Stimulated activated CD4-positive, alpha-beta T cell treated with anti-CD3 and anti-CD28 coated beads, Interleukin-2, amount 100 ng/mL, for 24 hours (primary cell): ENCODE data around the gene KCNA10.

Source experiments
- DNase-seq, 2 donors: peaks; one replicate each; pipeline ENCODE4 v3.0.0-alpha.2; 2020

KCNA10 gene

DNA sequence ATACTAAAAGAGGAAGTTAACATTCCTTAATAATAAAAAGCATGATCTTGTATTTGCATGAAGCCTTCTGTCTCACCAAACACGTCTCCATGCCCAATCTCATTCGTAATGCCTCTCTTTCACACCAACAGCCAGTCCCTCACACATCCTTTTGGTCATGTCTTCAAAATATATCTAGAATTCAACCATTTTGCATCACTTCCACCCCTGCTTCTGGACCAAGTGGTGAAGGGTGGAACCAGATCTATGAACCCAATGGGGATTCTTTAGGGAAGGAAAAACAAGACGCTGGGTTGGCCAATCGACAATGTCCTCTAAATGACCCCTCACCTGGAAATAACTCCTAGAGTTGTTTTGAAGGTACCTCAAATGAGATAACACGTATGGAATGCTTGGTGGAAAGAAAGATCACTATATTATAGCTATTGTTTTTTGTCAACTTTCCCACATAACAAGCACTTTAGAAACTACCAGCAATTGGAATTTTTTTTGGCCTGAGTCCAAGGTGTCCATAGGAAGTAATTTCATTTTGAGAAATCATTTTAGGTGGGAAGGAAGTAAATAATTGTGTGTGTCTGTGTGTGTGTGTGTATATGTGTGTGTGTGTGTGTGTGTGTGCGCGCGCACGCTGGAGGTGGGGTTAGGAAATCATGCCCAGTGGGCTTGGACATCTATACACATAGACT lies at the start of gene KCNA10:
TSS of gene KCNA10 (minus strand) at position 51 of the 686 bp plus-strand sequence. CDS start 388 bp downstream, outside the sequence.
- no peak for DNase-seq

DNA sequence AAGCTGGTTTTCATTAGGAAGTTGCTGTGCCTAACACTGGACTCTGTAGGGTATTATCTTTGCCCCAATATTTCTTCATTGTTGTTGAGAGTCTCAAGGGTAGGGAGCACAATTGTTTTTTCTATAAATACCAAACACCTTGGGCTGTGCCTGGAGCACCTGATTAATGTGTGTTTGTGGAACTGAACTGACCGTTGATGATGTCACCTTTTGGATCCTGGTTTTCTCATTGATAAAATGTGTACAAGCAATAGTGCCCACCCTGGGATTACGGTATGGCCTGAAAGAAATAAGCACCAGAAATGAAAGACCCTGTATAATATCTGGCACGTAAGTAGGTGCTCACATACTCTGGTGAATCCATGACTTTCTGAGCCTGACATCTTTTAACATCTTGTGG lies 47.9 kb upstream of the KCNA10 start:
- no peak for DNase-seq

DNA sequence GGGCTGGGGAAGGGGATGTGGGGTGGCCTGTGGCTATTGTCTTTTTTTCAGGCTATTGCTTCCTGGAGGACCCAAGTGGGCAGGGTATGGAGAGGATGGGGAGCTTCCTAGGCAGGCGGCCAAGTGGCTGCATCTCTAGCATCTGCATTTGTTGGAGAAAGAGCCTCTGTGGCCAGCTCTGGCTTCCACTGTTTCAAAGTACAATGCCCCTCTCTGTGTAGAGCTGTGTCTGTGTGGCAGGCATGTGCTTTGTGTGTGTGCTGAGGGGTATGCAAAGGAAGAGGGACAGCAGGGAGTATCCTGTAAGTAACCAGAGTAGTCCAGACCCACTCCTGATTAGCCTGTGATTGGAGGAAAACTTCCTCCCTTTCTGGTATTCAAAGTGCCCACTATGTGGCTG lies 46.6 kb upstream of the KCNA10 start:
- DNase-seq, result no peak

DNA sequence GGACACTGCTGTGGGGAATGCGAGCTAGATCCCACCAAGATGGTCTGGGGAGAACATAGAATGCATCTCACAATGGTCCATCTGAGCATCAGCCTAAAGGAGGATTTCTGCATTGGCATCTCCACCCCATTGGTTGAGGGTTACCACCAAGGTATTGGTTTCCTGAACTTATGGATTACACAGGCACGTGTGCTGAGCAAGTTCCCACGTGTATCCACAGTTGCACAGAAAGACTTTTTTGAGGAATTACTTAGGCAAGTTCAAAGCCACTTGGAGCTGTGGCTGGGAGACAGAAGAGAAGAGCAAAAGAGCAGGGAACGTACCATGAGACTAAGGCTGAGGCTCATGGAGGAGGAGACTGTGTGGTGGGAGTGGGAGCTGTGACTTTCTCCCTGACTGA lies 44.1 kb upstream of the KCNA10 start:
- DNase-seq, result no peak

DNA sequence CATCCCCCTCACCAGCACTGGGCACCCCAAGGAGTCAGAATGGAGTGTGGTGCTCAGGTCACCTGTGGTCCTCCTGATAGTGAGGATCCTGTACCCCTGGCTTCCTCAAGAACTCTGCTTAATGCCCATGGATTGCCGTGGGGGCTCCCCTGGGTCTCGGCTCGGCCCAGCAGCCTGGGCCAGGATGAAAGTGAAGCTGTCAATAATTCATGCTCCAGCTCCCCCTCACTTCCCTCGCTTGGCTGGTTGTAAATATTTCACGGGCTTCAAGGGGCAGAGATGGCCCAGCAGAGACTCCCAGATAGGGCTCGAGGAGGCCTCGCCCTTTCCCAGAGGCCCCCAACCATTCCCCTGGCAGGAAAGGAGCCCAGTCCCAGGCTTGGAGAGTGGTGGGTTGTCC lies 42.6 kb upstream of the KCNA10 start:
- no peak for DNase-seq

DNA sequence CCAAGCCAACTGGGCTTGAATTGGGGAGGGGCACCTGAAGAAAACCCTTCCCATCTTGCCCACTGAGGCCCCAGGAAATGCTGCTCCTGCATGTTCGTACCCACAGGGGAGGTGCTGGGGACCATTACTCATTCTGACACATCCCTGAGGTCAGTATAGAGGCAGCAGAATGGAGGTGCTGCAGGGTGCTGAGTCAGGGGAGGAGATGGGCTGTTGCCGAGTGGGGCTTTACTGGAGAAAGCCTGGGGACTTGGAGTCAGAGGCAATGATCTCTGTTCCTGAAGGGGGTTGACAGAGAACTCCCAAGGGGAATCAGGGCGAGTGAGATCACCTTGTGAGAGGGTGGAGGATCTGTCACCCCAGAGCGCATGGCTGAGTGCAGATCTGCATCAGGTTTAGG lies 40.2 kb upstream of the KCNA10 start:
- no peak for DNase-seq

DNA sequence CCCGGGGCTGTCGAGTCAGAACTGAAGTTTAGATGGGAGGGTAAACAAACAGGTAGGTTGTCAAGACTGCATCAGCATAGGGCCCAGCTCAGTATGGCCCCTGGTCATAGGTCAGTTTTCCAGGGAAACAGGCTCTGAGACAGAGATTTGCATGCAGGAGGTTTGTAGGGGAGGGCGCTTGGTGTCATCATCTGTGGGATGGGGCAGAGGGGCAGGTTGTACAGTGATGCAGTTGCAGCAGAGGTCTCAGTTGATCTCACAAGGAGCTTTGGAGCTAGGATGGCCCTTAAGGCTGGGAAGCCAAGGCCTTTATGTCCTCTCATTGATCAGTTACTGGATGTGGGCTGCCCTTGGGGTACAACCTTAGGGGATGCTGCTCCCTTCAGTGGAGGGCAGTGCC lies 38.5 kb upstream of the KCNA10 start:
- no peak for DNase-seq

DNA sequence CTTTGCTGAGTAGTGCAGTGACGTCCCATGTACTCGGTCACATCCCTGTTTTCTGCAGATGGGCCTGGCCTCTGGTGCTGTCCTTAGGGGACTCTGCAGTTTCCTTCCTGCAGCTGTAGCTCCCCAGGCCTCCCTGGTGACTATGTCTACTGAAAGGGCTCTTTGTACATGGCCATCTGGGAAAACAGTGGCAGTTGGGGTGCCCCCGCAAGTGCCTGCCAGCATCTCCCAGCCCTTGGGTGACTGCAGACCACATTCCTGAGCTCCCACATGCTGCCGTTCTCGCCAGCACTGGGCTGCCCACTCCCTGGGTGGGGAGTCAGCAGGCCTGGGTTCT lies 37.5 kb upstream of the KCNA10 start:
- DNase-seq, result no peak

DNA sequence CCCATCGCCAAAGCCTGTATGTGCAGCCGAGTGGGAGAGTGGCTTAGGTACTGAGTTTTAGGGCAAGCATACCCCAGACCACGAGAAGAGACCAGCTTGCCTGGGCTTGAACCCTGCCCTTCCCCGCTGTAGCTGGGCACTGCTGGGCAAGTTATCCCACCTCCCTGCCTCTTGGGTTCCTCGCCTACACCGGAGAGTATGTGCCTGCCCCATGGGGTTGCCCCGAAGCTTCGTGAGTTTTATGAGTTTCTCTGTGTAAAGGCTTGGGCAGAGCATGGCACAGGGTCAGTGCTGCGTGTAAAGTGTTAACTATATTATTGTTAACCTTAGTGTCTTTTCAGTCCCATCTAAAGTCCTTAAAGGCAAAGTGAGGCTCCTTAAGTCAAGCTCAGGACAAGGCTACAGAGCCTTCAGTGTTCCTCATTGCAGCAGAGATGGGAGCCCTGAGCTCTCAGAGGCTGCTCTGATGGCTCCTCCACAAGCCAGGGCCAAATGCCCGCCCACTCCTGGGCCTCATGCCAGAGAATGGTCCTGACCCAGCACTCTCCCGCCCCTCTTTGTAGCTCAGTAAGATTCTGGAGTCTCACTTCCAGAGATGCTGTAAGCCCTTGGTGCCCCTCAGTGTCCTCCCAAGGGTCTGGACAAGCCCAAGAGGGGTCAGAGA lies 37.0 kb upstream of the KCNA10 start:
- DNase-seq, result no peak

DNA sequence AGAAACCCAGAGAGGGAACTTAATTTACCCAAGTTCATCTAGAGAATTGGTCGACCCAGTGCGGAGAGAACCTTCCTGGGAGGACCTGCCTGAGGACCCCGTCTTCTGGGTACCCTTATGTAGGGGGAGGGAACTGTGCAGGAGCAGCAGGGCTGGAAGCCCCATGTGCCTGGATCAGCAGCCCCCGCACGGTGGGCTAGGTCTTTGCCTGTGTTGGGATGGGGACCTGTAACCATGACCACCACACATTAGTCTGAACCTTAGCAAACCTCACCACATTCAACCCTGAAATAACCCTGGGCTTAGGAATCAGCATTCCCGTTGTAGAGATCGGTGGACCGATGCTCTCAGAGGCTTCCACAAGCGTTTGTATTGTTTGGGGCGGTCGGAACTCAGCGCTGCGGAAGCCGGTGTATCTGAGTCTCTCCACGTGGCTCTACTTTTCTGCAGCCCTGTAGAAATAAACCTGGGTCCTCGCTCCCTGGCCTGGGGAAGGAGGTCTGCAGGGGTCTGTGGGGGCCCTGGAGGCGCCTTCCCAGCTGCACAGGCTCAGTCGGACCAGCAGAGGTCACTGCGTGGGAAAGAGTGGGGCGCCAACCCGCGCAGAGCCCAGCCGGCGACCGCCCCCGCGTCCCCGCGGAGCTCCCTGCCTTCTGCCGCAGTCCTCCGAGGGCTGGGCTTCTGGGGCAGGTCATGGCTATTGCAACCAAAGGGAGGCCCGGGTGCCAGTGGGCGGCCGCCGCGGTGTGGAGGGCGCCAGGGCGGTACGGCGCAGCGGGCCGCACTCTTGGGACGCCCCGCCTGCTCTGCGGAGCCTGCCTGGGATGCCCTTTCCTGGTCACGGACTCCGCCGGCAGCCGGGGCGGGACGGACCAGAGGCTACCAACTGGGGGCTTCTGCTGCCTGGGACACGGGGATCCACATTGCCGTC lies 36.2 kb upstream of the KCNA10 start:
- peak; percentile 61 to 72 for DNase-seq

DNA sequence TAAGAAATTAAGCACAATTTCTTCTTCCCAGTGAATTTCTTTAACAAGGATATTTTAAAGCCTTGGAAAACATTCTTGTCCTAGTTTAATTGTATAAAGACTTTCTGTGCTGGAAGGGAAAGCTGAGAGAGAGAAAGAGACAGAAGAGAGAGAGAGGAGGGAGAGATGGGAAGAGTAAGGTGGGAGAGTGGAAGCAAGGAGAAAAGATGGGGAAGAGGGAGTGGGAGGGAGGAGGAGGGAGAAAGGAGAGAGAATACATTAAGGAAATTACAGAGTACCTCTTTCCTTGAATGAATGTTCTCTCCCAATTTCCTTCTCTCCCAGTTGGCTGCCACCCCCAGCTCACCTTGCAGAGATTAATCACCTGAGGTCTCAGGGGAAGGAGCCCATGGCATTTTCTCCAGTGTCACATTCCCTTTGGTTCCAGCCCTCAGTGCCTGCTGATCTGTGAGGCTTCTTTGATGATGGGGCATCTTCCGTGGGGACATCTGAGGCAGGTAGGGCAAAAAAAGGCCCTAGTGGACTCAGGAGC lies 32.4 kb upstream of the KCNA10 start:
- DNase-seq, result no peak

DNA sequence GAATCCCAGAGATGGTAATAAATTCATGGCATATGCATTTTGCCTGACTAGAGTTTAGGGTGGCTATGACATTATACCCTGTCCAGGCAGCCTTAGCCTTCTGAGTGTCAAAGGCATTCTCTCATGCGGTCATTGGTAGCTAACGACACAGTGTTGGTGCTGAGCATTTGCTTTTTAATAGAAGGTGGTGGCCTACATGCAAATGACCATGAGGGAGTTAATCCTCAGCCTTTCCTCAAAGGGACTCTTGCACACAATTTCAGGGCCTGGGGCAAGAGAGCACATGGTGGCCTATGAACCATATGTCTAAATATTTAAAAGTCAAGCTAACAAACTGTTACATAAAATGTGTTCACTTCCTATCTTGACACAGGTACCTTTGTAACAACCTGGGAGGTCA lies 30.9 kb upstream of the KCNA10 start:
- DNase-seq, result no peak

DNA sequence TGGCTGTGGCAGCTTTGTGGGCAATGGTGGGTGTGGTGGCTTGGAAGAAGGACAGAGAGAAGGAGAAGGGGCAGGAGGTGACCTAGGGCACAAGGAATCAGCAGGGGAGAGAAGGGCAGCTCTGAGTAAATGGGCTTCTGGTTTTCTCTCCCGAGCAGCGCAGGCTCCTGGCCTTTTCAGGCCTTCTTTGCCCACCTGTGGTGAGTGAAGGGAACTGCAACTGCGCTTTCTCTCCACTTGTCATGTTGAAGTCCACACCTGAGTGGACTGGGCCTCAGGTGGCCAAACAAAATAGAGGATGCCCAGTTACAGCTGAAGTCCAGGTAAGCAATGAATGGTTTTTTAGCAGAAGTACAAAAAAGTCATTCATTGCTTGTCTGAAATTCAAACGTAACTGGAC lies 29.4 kb upstream of the KCNA10 start:
- DNase-seq, result no peak

DNA sequence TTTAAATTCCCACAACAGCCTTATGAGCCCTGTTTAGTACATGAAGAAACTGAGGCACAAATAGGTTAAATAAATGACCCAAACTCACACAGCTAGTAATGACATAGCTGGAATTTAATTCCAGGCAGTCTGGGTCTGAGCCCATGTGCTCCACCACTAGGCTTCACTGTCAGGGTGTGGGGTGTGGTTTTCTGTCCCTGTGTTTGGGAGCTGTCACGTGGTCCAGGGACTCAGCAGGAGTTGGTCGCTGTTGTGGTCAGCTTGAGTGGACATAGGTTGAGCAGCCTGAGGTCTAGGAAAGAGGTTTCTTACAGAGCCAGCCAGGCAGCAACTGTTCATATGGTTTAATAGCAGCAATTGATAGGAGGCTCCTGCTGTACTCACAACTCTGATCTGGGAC lies 28.0 kb upstream of the KCNA10 start:
- no peak for DNase-seq

DNA sequence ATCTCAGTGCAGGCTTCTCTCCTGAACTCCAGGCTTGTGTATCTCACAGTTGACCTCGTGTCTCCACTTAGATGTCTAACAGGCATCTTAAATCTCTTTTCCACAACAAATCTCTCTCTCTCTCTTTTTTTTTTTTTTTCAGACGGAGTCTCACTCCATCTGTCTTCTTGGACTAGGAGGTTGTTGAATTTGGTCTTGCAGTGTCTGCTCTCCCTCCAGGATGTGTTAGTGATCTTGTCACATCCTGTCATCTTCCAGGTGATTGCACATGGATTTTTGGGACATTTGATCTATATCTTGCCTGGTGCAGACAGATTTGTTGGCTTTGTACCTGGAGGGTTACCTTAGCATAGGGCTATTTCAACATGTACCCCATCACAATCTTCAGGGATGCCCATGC lies 26.5 kb upstream of the KCNA10 start:
- DNase-seq, result no peak

DNA sequence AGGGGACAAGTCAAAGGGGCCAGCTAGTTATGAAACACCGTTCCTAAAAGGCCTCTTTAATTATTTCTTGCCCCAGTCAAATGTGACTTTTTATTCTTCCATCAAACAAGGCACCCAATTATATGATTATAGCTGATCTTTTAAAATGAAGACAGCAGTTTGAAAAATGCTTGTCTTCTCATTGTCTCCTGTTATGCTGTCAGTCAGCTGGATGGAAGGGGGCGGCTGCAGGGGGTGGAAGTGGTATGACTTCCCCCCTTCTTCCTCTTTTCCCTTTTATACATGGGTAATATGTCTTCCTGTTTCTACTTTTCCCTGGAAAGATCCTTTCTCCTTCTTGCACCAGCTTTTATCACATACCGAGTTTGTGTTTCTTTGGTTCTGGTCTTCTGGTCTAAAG lies 25.8 kb upstream of the KCNA10 start:
- no peak for DNase-seq

DNA sequence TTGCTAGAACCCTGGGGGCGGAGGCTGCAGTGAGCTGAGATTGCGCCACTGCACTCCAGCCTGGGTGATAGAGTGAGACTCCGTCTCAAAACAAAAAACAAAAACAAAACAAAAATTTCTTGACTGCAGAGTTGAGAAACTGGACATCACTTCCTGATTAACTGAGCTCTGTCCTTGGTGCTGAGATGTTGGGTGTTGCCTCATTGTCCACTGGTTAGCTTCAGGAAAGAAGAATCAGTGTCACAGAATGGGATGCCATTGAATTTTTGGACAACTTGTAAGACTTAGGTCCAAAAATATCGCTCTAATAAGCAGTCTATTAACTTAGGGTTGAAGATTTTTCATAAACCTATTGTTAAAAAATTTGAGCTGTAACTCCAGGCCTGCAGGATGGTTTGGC lies 23.8 kb upstream of the KCNA10 start:
- no peak for DNase-seq

DNA sequence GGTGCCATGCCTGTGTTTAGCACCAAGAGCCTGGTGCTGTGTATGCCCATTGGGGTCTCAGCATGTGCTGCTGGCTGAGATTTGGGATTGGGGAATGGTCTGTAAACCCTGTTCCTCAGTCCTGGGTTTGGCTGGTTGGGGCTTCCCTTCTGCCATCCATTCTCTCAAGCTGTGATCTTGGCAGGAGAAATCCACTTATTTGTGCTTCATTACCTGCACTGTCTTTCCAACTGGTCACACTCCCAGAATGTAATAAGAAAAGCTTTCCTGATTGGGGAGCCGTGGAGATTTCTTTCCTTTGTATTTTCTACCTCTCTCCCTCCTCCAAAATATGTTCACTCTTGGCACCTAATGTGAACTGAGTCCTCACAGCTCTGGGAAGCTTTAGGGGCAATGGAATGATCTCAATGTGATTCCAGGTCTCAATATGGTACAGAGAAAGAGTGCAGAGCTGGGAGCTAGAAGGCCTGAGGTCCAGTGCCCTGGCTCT lies 23.0 kb upstream of the KCNA10 start:
- DNase-seq, result no peak

DNA sequence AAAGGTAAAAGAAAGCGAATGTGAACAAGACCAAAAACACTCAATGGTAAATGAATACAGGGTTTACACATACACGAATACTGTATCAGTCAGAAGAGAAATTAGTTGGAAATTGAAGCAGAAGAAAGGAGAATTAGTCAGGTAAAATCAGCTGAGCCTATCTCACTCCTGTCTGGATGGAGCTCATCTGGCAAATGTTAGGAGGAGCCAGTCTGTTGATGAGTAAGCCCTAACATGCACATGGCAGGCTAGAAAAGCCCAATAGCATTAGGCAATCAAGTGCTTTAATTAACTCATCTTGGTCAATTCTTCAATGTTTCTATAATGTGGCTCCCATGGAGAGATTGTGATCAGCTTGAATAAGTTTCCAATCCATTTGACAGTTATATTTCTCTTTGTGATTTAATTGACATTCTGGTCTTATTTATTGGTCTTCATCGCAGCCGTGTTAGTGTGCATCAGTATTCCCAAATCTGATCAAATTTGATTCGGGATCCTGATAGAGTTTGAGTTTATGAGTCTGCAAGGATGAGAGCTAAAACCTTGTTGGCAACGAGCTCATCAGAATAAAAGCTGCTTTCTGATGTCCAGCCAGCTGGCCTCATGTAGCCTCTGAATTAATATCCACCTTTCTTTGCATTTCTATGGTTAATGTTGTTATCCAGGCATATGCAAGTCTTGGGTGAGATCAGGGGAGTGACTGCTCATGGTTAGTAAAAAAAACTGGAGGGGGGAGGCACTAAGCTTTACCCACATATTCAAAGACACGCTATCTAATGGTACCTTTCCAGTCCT lies 22.1 kb upstream of the KCNA10 start:
- no peak for DNase-seq

DNA sequence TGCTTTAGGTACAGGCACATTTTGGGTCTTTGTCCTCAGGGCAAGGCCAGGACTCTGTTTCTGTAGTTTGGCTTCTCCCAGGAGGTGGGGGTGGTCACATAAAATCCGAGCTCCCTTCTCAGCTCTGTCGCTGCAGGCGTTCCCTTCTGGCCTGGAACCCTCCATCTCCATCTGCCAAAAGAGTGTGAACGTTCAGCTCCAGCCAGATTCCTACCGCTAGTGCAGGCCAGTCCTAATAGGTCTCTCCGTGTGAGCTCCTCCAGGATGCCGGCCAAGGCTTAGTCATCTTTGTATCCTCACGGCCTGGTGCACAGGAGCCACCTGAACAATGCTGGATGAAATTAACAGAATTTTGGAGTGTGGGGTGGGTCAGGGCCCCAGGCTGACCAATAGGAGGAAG lies 19.9 kb upstream of the KCNA10 start:
- DNase-seq, result no peak

DNA sequence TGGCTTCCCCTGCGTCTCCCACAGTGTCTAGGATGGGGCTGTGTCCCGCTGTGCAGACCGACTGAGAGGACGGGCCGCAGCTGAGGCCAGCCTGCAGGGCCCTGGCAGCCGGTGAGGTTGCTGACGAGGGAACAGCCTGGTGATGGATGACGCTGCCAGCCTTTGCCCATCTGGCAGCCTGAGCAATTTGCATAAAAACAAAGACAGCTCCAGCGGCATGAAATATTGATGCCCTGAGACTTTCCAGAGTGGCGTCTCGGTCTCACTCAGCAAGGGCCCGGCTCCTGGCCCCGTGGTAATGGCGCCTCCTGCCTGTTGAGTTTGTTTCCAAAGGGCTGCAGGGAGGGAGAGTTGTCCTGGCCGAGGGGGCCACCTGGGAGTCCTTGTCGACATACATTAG lies 19.1 kb upstream of the KCNA10 start:
- no peak for DNase-seq

DNA sequence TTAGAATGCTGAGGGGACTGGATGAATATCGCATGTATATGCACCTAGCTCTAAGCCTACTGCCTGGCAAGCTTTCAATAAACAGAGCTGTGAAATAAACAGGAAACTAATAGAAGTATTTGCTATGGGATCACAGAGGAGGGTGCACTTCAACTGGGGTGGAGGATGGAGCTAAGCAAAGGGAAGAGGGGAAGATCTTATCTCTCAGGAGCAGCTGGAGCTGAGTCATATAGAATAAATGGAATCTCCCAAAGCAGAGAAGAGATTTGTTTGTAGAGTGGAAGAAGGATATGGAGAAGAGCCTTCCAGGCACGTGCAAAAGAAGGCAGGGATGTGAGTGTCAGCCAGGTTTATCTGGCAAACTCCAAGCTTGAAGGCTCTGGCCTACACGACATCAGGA lies 17.0 kb upstream of the KCNA10 start:
- DNase-seq, result no peak

DNA sequence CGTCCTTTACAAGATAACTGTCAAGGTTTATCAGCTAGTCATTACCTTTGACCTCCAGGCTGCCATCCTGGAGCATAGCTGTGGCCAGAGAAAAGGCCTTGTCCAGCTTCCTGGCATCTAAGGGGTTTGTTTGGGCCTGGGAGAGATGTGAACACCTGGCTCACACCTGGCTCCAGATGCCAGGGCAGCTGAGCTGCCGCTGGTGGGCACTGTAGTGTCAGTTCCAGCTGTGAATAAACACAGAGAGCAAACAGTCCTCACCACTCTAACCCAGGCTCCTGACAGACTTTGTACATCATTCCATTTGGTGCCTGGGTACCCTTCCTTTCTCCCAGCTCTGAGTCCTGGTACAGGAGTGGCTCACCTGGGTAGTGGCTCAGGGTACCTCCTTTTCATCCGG lies 14.3 kb upstream of the KCNA10 start:
- no peak for DNase-seq
